GM12892 (cell line): ENCODE results near the gene FCHO2.

Experiments
- POLR2A ChIP-seq: IDR thresholded peaks from 2 replicates; pipeline ENCODE4 v1.6.1; 2011; ENCODE audit warnings: low read depth, low read length, control low read depth
- POLR2AphosphoS5 ChIP-seq: IDR thresholded peaks from 2 replicates; pipeline ENCODE4 v1.6.1; 2011; ENCODE audit warnings: low read depth, low read length, control low read depth

DNA sequence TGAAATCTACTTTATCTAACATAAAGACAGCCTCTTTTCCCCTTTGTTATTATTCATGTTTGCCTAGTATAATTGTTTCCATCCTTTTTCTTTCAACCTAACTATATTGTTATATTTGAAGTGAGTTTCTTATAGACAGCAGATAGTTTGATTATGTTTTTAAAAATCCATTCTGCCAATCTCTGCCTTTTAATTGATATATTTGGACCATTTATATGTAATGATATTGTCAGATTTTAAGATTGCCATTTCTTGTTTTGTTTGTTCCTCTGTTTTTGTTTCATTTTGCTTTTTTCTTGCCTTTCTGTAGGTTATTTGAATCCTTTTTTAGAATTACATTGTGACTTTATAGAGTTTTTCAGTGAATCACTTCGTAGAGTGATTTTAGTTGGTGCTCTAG lies 89.8 kb downstream of the FCHO2 start:
- TF ChIP-seq POLR2A (no peak), POLR2AphosphoS5 (no peak)
